CD14-positive monocyte (primary cell): Measurements from ENCODE around the gene TMCC3. TPM values are rescaled to one million over a fixed set of nuclear protein-coding genes. Genes with fewer than 3 reads are reported as not detected.

ENCODE experiments used
- DNase-seq, 3 donors: peaks; one replicate each; pipeline ENCODE4 v3.0.0-alpha.2; 2011 to 2022
- H2AFZ ChIP-seq: 2 replicates; pipeline ENCODE4 v1.6.0; 2012; ENCODE audit warnings: mild to moderate bottlenecking, low read depth, low read length, inconsistent platforms; ENCODE audit not compliant: insufficient read depth, poor library complexity, severe bottlenecking
- H3K27ac ChIP-seq, 2 donors: 1 replicate in 1 of 2; 2 replicates in 1 of 2; pipeline ENCODE4 v1.5.1; 2012 to 2013; ENCODE audit warnings: low read length in 2 of 2, control low read depth in 1 of 2, inconsistent platforms in 1 of 2, low read depth in 1 of 2, mild to moderate bottlenecking in 1 of 2
- H3K27me3 ChIP-seq, 2 donors: one replicate each; pipeline versions ENCODE4 v1.6.0 to v1.6.1; 2011 to 2013; ENCODE audit warnings: low read length in 2 of 2; ENCODE audit not compliant: control insufficient read depth in 2 of 2, insufficient read depth in 2 of 2
- H3K36me3 ChIP-seq, 2 donors: replicated peaks in 1 of 2; 1 replicate in 1 of 2; 2 replicates in 1 of 2; pipeline versions ENCODE4 v1.5.1 to v1.6.1; 2012 to 2013; ENCODE audit warnings: low read length in 2 of 2, control low read depth in 1 of 2, inconsistent platforms in 1 of 2, mild to moderate bottlenecking in 1 of 2; ENCODE audit not compliant: insufficient read depth in 2 of 2, control insufficient read depth in 1 of 2
- H3K4me1 ChIP-seq, 2 donors: 1 replicate in 1 of 2; 2 replicates in 1 of 2; pipeline versions ENCODE4 v1.5.1 to v1.6.1; 2012 to 2013; ENCODE audit warnings: low read length in 2 of 2, control low read depth in 1 of 2, inconsistent platforms in 1 of 2, mild to moderate bottlenecking in 1 of 2, moderate library complexity in 1 of 2; ENCODE audit not compliant: insufficient read depth in 2 of 2, control insufficient read depth in 1 of 2
- H3K4me2 ChIP-seq: replicated peaks from 2 replicates; pipeline ENCODE3; 2012; ENCODE audit warnings: low read length, moderate library complexity, mild to moderate bottlenecking; ENCODE audit not compliant: poor library complexity, severe bottlenecking; ENCODE audit errors: extremely low read depth
- H3K4me3 ChIP-seq, 3 experiments: fragments of 200-600 bp in 1 of 3; sonication (generic) in 1 of 3; replicated peaks in 1 of 3; 1 replicate in 2 of 3; 2 replicates in 1 of 3; pipeline ENCODE4 v1.5.1; 2011 to 2013; ENCODE audit warnings: low read length in 3 of 3, mild to moderate bottlenecking in 3 of 3, control low read depth in 2 of 3, low read depth in 2 of 3, inconsistent platforms in 1 of 3, moderate library complexity in 1 of 3
- H3K79me2 ChIP-seq: 2 replicates; pipeline ENCODE4 v1.6.0; 2012; ENCODE audit warnings: mild to moderate bottlenecking, control low read depth, inconsistent platforms, low read length, moderate library complexity; ENCODE audit not compliant: insufficient read depth
- H3K9ac ChIP-seq: 2 replicates; pipeline ENCODE4 v1.6.0; 2017; ENCODE audit warnings: low read length, mild to moderate bottlenecking; ENCODE audit not compliant: insufficient read depth, poor library complexity, severe bottlenecking
- H3K9me3 ChIP-seq, 2 donors: replicated peaks in 1 of 2; 1 replicate in 1 of 2; 2 replicates in 1 of 2; pipeline versions ENCODE4 v1.5.1 to v1.6.1; 2012 to 2013; ENCODE audit warnings: low read length in 2 of 2, control low read depth in 1 of 2; ENCODE audit not compliant: control insufficient read depth in 1 of 2, insufficient read depth in 1 of 2
- H4K20me1 ChIP-seq: 2 replicates; pipeline ENCODE4 v1.6.0; 2012; ENCODE audit warnings: mild to moderate bottlenecking, low read length, control low read depth, moderate library complexity; ENCODE audit not compliant: insufficient read depth
- H3K27ac Mint-ChIP-seq, 7 donors: one replicate each; pipeline ENCODE4 v1.8.0; 2020; ENCODE audit warnings: mild to moderate bottlenecking in 7 of 7, mixed read lengths in 7 of 7, moderate library complexity in 6 of 7, inconsistent platforms in 2 of 7
- H3K27me3 Mint-ChIP-seq, 3 donors: one replicate each; pipeline ENCODE4 v1.8.0; 2021 to 2022; ENCODE audit warnings: low read depth in 3 of 3, mild to moderate bottlenecking in 3 of 3, mixed read lengths in 3 of 3, moderate library complexity in 3 of 3, inconsistent platforms in 1 of 3
- H3K36me3 Mint-ChIP-seq, 2 donors: one replicate each; pipeline ENCODE4 v1.8.0; 2020; ENCODE audit warnings: mixed read lengths in 2 of 2, inconsistent platforms in 1 of 2, mild to moderate bottlenecking in 1 of 2
- H3K4me1 Mint-ChIP-seq: one replicate; pipeline ENCODE4 v1.8.0; 2020; ENCODE audit warnings: mild to moderate bottlenecking, mixed read lengths
- H3K4me3 Mint-ChIP-seq, 2 donors: one replicate each; pipeline ENCODE4 v1.8.0; 2020; ENCODE audit warnings: mild to moderate bottlenecking in 2 of 2, mixed read lengths in 2 of 2, moderate library complexity in 1 of 2
- H3K9me3 Mint-ChIP-seq, 7 donors: one replicate each; pipeline ENCODE4 v1.8.0; 2020 to 2022; ENCODE audit warnings: mixed read lengths in 7 of 7, mild to moderate bottlenecking in 6 of 7, moderate library complexity in 6 of 7, inconsistent platforms in 2 of 7
- CTCF ChIP-seq: fragments of 200-600 bp; IDR thresholded peaks from one replicate; pipeline ENCODE4 v1.8.0; 2022; ENCODE audit warnings: antibody characterized with exemption, mild to moderate bottlenecking
- WGBS: methylation state at CpG from one replicate; pipeline ENCODE4 v1.1.5; 2013; ENCODE audit warnings: missing lambda C conversion rate; ENCODE audit not compliant: insufficient coverage; 5-methylcytosine and 5-hydroxymethylcytosine counted together
- intact Hi-C, 2 donors: fragments of 100-400 bp; cut with micrococcal nuclease; formaldehyde crosslinking; loops; one replicate each; pipeline versions ENCODE4 v1.15.0 to v1.15.1; 2023
- polyA plus RNA-seq, 3 donors: library from polyadenylated mRNA; depleted of rRNA in 1 of 3; unstranded in 2 of 3; stranded (reverse) in 1 of 3; fragments of 300-500 nt in 2 of 3; fragments of >200 nt in 1 of 3; fragmentation: Illumina TruSeq in 2 of 3; gene quantifications; 1 replicate in 2 of 3; 2 replicates in 1 of 3; pipeline ENCODE4 v1.2.3, GENCODE V29; 2012 to 2021

The TMCC3 gene
- polyA plus RNA-seq, 3 donors, result 3.4 to 14.7 (median 7.1) TPM

GRCh38 chr12:94599189-94599588 lies 51.2 kb downstream of the TMCC3 start:
- H3K27me3 Mint-ChIP-seq, result peaks cover 0 to 8% (median 0%) of the 10 kb centered on the region in 3 donors
- H3K27ac ChIP-seq, result no peak overlapping the region
- H3K9ac ChIP-seq, result no peak overlapping the region
- no peaks in the 10 kb centered on the region for H3K36me3 ChIP-seq
- H3K4me1 ChIP-seq, result no peaks in the 10 kb centered on the region
- no peaks in the 10 kb centered on the region for H3K79me2 ChIP-seq
- H3K27ac Mint-ChIP-seq, result no peak overlapping the region
- no peaks in the 10 kb centered on the region for H3K36me3 Mint-ChIP-seq
- H3K4me1 Mint-ChIP-seq, result no peaks in the 10 kb centered on the region
- H2AFZ ChIP-seq, result no peak overlapping the region
- no peak for DNase-seq
- TF ChIP-seq CTCF, result no peak
- WGBS, result no CpG with 5 or more reads among the region's 4 CpGs
- peaks cover 21% of the 10 kb centered on the region for H4K20me1 ChIP-seq
- H3K9me3 Mint-ChIP-seq, result no peaks in the 10 kb centered on the region
- H3K9me3 ChIP-seq, result no peaks in the 10 kb centered on the region
- no peak overlapping the region for H3K4me2 ChIP-seq
- intact Hi-C loops, result no loop called here
- H3K27me3 ChIP-seq, result no peaks in the 10 kb centered on the region
- no peak overlapping the region for H3K4me3 Mint-ChIP-seq
- H3K4me3 ChIP-seq, result no peak overlapping the region

- TF ChIP-seq CTCF, result no peak
- no peaks in the 10 kb centered on the region for H3K36me3 ChIP-seq
- no peak overlapping the region for H3K27ac Mint-ChIP-seq
- H3K36me3 Mint-ChIP-seq, result no peaks in the 10 kb centered on the region
- H4K20me1 ChIP-seq, result peaks cover 21% of the 10 kb centered on the region
- H3K4me3 ChIP-seq, result no peak overlapping the region
- H3K9ac ChIP-seq, result no peak overlapping the region
- intact Hi-C loops, result no loop called here
- H3K4me3 Mint-ChIP-seq, result no peak overlapping the region
- H3K9me3 ChIP-seq, result no peaks in the 10 kb centered on the region
- no peak for DNase-seq
- peaks cover 0 to 8% (median 2%) of the 10 kb centered on the region in 3 donors for H3K27me3 Mint-ChIP-seq
- peaks cover 0 to 6% (median 0%) of the 10 kb centered on the region in 7 donors for H3K9me3 Mint-ChIP-seq
- H3K27ac ChIP-seq, result no peak overlapping the region
- 90% methylated on average over 2 of the region's 5 CpGs for WGBS
- H3K4me2 ChIP-seq, result no peak overlapping the region
- H3K4me1 ChIP-seq, result no peaks in the 10 kb centered on the region
- no peak overlapping the region for H2AFZ ChIP-seq
- no peaks in the 10 kb centered on the region for H3K79me2 ChIP-seq
- H3K27me3 ChIP-seq, result no peaks in the 10 kb centered on the region
- no peaks in the 10 kb centered on the region for H3K4me1 Mint-ChIP-seq
Observed at GRCh38 chr12:94597268-94597667, 53.1 kb downstream of the TMCC3 start.
